Fibroblast of villous mesenchyme (primary cell): ENCODE measurements around the gene CTSC. TPM values are rescaled to one million over a fixed set of nuclear protein-coding genes. Genes with fewer than 3 reads are reported as not detected.

ENCODE experiments used
- DNase-seq: peaks from one replicate; pipeline ENCODE4 v3.0.0-alpha.2; 2010; ENCODE audit warnings: low read depth
- H3K4me3 ChIP-seq: 2 replicates; pipeline ENCODE4 v1.5.1; 2011; ENCODE audit warnings: low read depth, mild to moderate bottlenecking, low read length
- CTCF ChIP-seq: IDR thresholded peaks from 2 replicates; pipeline ENCODE4 v1.5.1; 2012; ENCODE audit warnings: low read depth, mild to moderate bottlenecking, low read length; ENCODE audit not compliant: insufficient read depth
- total RNA-seq: library from RNA; depleted of rRNA; stranded (reverse); fragments of >200 nt; gene quantifications from 2 replicates; pipeline ENCODE4 v1.2.3, GENCODE V29; 2012

The CTSC gene
- total RNA-seq, 1 donor: 276 TPM

- no peak overlapping the region for H3K4me3 ChIP-seq
- TF ChIP-seq CTCF: no peak
- peak; percentile 58 for DNase-seq
These were observed 16.4 kb upstream of the CTSC start for GRCh38 chr11:88353835-88354496.

GRCh38 chr11:88353386-88353785, 15.8 kb upstream of the CTSC start:
- H3K4me3 ChIP-seq: no peak overlapping the region
- no peak for TF ChIP-seq CTCF
- DNase-seq: no peak

- DNase-seq: peak; percentile 73
- TF ChIP-seq CTCF: no peak
- no peak overlapping the region for H3K4me3 ChIP-seq
These were observed 14.6 kb upstream of the CTSC start for GRCh38 chr11:88352139-88352538.

- no peak for TF ChIP-seq CTCF
- H3K4me3 ChIP-seq: no peak overlapping the region
- peak; percentile 99 for DNase-seq
These were observed 11.3 kb upstream of the CTSC start for GRCh38 chr11:88348870-88349269.

GRCh38 chr11:88345949-88346348, 8.4 kb upstream of the CTSC start:
- DNase-seq: no peak
- TF ChIP-seq CTCF: no peak
- H3K4me3 ChIP-seq: no peak overlapping the region

- TF ChIP-seq CTCF: no peak
- no peak for DNase-seq
- no peak overlapping the region for H3K4me3 ChIP-seq
These were observed 7.9 kb upstream of the CTSC start for GRCh38 chr11:88345408-88345807.

- TF ChIP-seq CTCF: no peak
- H3K4me3 ChIP-seq: no peak overlapping the region
- peak; percentile 26 for DNase-seq
These were observed 7.3 kb upstream of the CTSC start for GRCh38 chr11:88344869-88345268.
